Immature natural killer cell (primary cell): Measurements from ENCODE around the gene RNF157. TPM values are rescaled to one million over a fixed set of nuclear protein-coding genes. Genes with fewer than 3 reads are reported as not detected.
"Not testable (repeated sequence)": the region's sequence is repeated elsewhere in the genome, so short reads cannot be mapped to it uniquely, and the experiment has no call there.

Source experiments
- DNase-seq, 3 donors: peaks; one replicate each; pipeline ENCODE4 v3.0.0; 2022; ENCODE audit warnings: mixed read lengths in 1 of 3
- H3K27ac Mint-ChIP-seq, 6 donors: one replicate each; pipeline ENCODE4 v1.8.0; 2020; ENCODE audit warnings: mixed read lengths in 6 of 6, mild to moderate bottlenecking in 5 of 6, inconsistent platforms in 4 of 6, moderate library complexity in 3 of 6
- H3K27me3 Mint-ChIP-seq, 3 donors: one replicate each; pipeline ENCODE4 v1.8.0; 2020 to 2021; ENCODE audit warnings: low read depth in 3 of 3, mild to moderate bottlenecking in 3 of 3, mixed read lengths in 3 of 3, moderate library complexity in 3 of 3, inconsistent platforms in 1 of 3
- H3K36me3 Mint-ChIP-seq, 3 donors: one replicate each; pipeline ENCODE4 v1.8.0; 2020; ENCODE audit warnings: mixed read lengths in 3 of 3, inconsistent platforms in 2 of 3, mild to moderate bottlenecking in 2 of 3
- H3K4me1 Mint-ChIP-seq, 2 donors: one replicate each; pipeline ENCODE4 v1.8.0; 2020; ENCODE audit warnings: inconsistent platforms in 2 of 2, mild to moderate bottlenecking in 2 of 2, mixed read lengths in 2 of 2, moderate library complexity in 1 of 2
- H3K4me3 Mint-ChIP-seq, 5 donors: one replicate each; pipeline ENCODE4 v1.8.0; 2020; ENCODE audit warnings: mild to moderate bottlenecking in 5 of 5, mixed read lengths in 5 of 5, inconsistent platforms in 3 of 5, moderate library complexity in 3 of 5
- H3K9me3 Mint-ChIP-seq, 6 donors: one replicate each; pipeline ENCODE4 v1.8.0; 2020; ENCODE audit warnings: mild to moderate bottlenecking in 6 of 6, mixed read lengths in 6 of 6, inconsistent platforms in 4 of 6, moderate library complexity in 3 of 6
- polyA plus RNA-seq, 3 donors: library from polyadenylated mRNA; unstranded; fragments of 300-500 nt; fragmentation: Illumina TruSeq; gene quantifications; one replicate each; pipeline ENCODE4 v1.2.3, GENCODE V29; 2021

The RNF157 gene
- polyA plus RNA-seq, 3 donors from 2014 or later = 0.69 to 3.0 (median 1.2) TPM

- Mint-ChIP-seq H3K27me3 (peaks cover 10 to 21% (median 20%) of the 10 kb centered on the region in 3 donors), H3K36me3 (no peaks in the 10 kb centered on the region), H3K4me3 (no peak overlapping the region), H3K4me1 (peaks cover 26 to 30% of the 10 kb centered on the region in 2 donors), H3K9me3 (no peaks in the 10 kb centered on the region), H3K27ac (peak overlapping the region in 1 of 6 donors; percentile 56)
- DNase-seq = no peak
These were observed 34.0 kb upstream of the RNF157 start for GRCh38 chr17:76274112-76274956.

DNA sequence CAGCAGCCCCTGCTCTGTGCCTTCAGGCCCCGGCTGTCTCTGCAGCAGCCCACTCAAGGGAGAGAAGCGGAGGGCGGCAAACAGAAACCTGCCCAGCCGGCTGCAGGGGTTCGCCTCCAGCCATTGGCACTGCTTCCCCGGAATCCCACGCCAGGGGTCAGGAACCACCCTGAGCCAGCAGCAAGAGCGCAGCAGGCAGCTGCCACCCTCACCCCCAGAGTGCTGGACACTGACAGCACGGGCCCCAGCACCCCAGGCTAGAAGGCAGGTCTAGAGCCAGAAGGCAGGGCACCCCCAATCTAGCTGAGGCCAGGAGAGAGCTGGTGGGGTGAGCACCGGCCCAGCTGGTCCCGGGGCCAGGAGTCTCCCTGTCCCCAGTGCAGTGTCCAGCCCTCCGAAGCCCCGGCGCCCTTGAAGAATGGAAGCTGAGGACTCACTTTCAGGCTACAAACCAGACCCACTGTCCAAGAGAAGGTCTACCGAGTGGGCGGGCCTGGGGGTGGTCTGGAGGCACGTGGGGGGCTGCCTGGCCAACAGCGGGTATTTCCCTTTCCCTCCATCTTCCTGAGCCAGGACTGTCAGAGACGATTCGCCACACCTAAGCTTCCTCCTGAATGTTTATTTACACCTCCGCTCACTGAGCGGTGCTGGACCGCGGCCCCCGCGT lies 33.3 kb upstream of the RNF157 start:
- H3K4me3 Mint-ChIP-seq = peak overlapping the region in 2 of 5 donors; percentile 74 to 79
- peaks cover 17 to 24% (median 22%) of the 10 kb centered on the region in 3 donors for H3K27me3 Mint-ChIP-seq
- peaks cover 33 to 36% of the 10 kb centered on the region in 2 donors for H3K4me1 Mint-ChIP-seq
- H3K36me3 Mint-ChIP-seq = no peaks in the 10 kb centered on the region
- peak overlapping the region in 4 of 6 donors; percentile 81 to 90 (median 86) for H3K27ac Mint-ChIP-seq
- DNase-seq = no peak
- H3K9me3 Mint-ChIP-seq = no peaks in the 10 kb centered on the region

GRCh38 chr17:76272541-76273444 lies 32.5 kb upstream of the RNF157 start:
- Mint-ChIP-seq H3K4me1 (peaks cover 41 to 44% of the 10 kb centered on the region in 2 donors), H3K36me3 (no peaks in the 10 kb centered on the region), H3K9me3 (no peaks in the 10 kb centered on the region), H3K27ac (peak overlapping the region; percentile 77 to 94 (median 86)), H3K27me3 (peaks cover 22 to 25% (median 24%) of the 10 kb centered on the region in 3 donors), H3K4me3 (peak overlapping the region; percentile 74 to 86 (median 80))
- DNase-seq = peak in 2 of 3 donors; percentile 21 to 24

DNA sequence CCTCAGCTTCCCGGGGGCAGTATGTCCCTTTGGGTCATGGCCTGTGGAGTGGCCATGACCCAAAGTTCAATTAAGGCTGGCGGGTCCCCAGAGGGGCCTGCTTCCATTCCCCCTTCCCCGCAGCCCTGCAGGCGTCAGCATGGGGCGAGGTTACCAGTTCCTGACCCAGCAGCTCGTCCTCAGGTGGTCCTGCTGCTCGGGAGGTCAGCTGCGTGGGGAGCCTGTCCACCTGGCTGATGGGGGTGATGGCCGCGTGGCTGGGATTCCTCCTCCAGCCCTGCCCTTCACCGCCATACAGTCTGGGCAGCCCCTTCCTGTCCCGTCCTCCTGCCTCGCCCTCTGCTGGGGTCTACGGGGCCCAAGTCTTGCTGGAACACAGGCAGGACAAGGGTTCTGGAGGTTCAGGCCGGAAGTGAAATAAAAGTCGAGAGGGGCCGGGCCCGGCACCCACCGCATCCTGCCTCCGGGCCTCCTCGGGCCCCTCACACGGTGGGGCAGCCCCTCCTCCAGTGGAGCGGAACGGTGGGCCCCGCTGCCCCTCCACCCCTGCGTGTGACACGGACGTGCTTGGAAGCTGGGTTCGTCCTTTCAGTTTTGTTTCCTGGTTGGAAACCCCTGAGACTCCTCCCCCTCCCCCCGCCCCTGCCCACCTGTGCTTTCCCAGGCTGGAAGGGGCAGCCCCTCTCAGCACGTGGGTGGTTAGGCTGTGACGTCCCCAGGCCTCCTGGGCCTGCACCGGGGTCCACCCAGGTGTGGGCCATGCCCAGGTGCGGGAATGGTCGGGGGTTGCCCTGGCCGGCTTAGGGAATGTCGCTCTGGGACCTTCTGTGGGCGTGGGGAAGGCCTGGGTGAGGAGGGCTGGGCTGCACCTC lies 31.6 kb upstream of the RNF157 start:
- no peaks in the 10 kb centered on the region for H3K36me3 Mint-ChIP-seq
- no peaks in the 10 kb centered on the region for H3K9me3 Mint-ChIP-seq
- H3K27ac Mint-ChIP-seq = peak overlapping the region; percentile 77 to 94 (median 86)
- peak; percentile 70 to 72 (median 71) for DNase-seq
- H3K27me3 Mint-ChIP-seq = peaks cover 21 to 32% (median 28%) of the 10 kb centered on the region in 3 donors
- peaks cover 48 to 52% of the 10 kb centered on the region in 2 donors for H3K4me1 Mint-ChIP-seq
- H3K4me3 Mint-ChIP-seq = peak overlapping the region; percentile 74 to 80 (median 79)

DNA sequence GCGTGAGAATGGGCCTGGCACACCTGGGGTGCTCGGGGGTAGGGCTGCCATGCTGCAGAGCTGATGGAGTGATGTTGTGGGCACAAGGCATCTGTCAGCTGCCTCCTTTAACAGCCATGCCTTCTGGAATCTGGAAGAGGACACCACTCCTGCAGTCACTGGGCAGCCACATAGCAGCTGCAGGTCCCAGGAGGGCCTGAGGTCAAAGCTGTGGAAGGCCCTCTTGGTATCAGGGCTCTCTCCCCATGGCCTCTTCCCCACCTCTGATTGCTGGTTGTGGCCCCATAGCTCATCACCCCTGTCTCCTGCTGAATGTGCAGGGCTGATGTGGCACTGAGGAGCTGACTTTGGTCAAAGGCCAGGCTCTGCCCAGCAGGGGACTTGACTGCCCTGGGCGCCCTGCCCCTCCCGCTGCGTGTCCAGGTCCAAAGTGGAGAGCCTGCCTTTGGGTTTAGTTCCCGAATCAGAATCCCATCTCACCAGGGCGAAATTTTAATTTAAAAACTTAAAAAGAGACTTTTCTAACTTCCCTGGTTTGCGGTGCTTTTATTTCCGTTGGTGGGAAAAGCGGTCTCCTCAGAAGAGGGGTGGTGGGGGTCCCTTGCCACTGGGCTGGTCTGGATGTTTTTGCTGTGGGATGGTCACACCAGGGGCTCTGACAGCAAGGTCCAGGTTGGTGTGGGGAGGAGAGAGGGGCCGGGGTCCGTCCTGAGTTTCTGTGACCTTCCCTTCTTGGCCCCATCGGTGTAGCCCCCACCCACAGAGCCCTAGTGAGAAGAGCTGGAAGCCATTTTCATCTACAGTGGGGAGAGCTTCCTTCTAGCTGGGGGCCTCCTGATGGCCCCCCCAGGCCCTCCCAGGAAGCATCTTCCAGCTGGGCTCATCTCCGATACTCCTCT lies 30.7 kb upstream of the RNF157 start:
- peaks cover 55 to 57% of the 10 kb centered on the region in 2 donors for H3K4me1 Mint-ChIP-seq
- H3K27ac Mint-ChIP-seq = peak overlapping the region; percentile 66 to 90 (median 78)
- DNase-seq = peak in 1 of 3 donors; percentile 21
- peak overlapping the region; percentile 64 to 80 (median 79) for H3K4me3 Mint-ChIP-seq
- no peaks in the 10 kb centered on the region for H3K36me3 Mint-ChIP-seq
- H3K27me3 Mint-ChIP-seq = peaks cover 28 to 36% (median 35%) of the 10 kb centered on the region in 3 donors
- H3K9me3 Mint-ChIP-seq = no peaks in the 10 kb centered on the region

DNA sequence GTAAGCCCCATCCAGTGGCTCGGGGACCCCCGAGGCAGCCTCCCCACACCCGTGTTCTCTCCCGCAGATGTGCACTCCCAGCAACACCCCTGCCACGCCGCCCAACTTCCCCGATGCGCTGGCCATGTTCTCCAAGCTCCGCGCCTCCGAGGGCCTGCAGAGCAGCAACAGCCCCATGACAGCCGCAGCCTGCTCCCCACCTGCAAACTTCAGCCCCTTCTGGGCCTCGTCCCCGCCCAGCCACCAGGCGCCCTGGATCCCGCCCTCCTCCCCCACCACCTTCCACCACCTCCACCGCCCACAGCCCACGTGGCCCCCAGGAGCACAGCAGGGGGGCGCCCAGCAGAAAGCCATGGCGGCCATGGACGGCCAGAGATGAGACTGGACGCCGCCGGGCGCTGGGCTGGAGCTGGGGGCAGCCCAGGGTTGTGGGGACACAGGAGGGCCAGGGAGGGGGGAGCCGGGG lies 29.9 kb upstream of the RNF157 start:
- Mint-ChIP-seq H3K36me3 (no peaks in the 10 kb centered on the region), H3K27ac (peak overlapping the region in 5 of 6 donors; percentile 75 to 89 (median 84)), H3K27me3 (peaks cover 30 to 39% (median 36%) of the 10 kb centered on the region in 3 donors), H3K4me3 (peak overlapping the region in 4 of 5 donors; percentile 33 to 64 (median 61)), H3K9me3 (no peaks in the 10 kb centered on the region), H3K4me1 (peaks cover 55 to 57% of the 10 kb centered on the region in 2 donors)
- peak in 1 of 3 donors; percentile 17 for DNase-seq

DNA sequence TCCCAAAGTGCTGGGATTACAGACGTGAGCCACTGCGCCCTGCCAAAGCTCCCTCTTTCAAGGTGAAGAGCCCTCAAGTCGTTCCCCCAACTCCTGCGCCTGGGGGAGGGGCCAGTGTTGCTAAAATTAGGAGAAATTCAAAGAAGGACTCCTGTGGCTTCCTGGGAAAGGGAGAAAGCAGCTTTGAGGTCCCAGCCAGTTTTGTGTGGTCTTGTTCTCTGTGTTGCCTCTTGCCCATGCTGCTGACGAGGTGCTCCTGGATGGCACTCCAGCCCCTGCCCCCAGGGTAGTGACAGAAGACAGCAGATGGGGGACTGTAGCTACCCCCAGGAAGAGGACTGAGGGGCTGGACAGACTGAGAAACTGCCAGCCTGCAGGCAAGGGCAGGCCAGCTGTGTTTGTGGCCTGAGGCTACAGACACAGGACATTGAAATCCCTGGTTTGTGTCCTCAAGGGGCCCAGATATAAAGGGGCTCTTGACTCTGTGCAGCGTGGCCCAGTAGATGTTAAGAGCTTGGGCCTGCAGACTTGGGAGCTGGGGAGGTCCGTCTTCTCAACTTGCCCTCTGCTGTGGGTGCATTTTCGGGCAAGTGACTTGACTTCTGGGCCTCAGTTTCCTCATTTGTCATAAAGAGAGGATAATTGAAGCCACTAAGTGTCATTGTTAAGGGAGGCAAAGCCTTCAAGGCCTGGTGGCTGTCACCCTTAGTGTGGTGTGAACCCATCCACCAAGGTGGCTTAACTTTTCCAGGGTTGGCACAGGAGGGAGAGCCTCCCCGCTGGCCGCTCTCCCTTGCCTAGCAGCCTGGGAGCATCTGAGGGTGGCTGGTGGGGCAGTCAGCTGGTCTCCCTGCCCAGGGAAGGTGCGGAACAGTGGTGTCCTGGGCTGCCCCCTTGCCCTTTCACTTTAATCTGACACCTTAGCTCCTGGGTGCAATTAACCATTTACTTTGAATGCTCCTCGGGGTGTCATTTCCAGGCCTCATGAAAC lies 29.0 kb upstream of the RNF157 start:
- H3K4me3 Mint-ChIP-seq = peak overlapping the region; percentile 49 to 89 (median 63)
- peak in 2 of 3 donors; percentile 12 to 19 for DNase-seq
- H3K9me3 Mint-ChIP-seq = no peaks in the 10 kb centered on the region
- H3K27ac Mint-ChIP-seq = peak overlapping the region; percentile 84 to 94 (median 89)
- peaks cover 61 to 63% of the 10 kb centered on the region in 2 donors for H3K4me1 Mint-ChIP-seq
- no peaks in the 10 kb centered on the region for H3K36me3 Mint-ChIP-seq
- peaks cover 36 to 46% (median 41%) of the 10 kb centered on the region in 3 donors for H3K27me3 Mint-ChIP-seq

DNA sequence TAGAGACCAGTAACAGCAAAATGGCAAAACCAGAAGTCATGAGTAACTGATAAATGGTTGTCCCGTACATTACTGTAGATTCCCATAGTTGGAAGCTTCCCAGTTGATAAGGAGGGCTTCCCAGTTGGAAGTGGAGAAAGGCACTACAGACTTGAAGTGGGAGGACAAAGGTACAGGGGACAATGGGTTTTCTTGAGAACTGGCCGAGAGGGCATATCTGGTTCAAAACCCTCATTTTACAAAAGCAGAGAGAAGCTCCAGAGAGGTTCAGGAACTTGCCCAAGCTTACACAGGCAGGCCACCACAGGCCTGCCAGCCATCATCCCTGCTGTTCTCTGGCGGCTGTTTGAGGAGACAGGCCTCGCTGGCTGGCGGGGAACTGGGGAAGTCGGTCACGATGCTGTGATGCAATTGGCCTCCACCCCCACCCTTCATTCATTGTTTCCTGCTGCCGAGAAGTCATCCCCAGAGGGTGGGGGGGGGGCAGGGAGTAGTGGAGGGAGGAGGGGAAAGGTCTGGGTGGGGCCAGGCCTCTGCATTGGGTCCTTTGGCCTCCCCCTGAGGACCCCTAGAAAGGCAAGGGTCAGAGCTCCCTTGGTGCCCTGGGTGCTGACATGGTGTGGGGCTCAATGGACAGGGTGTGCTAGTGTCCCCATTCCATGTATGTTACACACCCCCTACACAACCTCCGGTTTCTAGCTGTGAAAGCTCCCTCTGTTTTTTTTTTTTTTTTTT lies 27.9 kb upstream of the RNF157 start:
- DNase-seq = peak in 2 of 3 donors; percentile 58

DNA sequence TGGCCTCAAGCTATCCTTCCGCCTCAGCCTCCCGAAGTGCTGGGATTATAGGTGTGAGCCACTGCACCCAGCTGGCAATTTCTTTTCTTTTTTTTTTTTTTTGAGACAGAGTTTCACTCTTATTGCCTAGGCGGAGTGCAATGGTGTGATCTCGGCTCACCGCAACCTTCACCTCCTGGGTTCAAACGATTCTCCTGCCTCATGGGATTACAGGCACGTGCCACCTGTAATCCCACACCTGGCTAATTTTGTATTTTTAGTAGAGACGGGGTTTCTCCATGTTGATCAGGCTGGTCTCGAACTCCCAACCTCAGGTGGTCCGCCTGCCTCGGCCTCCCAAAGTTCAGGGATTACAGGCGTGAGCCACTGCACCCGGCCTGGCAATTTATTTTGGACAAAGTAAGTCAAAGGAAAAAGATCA lies 27.3 kb upstream of the RNF157 start:
- H3K4me1 Mint-ChIP-seq = peaks cover 71 to 72% of the 10 kb centered on the region in 2 donors
- peak overlapping the region; percentile 81 to 90 (median 88) for H3K4me3 Mint-ChIP-seq
- H3K27me3 Mint-ChIP-seq = peaks cover 30 to 48% (median 43%) of the 10 kb centered on the region in 3 donors
- not testable (repeated sequence) for H3K9me3 Mint-ChIP-seq, H3K36me3 Mint-ChIP-seq
- H3K27ac Mint-ChIP-seq = peak overlapping the region; percentile 89 to 94 (median 92)
- DNase-seq = peak in 2 of 3 donors; percentile 31 to 40

More for the DNA sequence above, 27.9 kb upstream of the RNF157 start:
- no peaks in the 10 kb centered on the region for H3K9me3 Mint-ChIP-seq
- H3K4me1 Mint-ChIP-seq = peaks cover 71 to 72% of the 10 kb centered on the region in 2 donors
- H3K4me3 Mint-ChIP-seq = peak overlapping the region; percentile 81 to 90 (median 88)
- H3K27ac Mint-ChIP-seq = peak overlapping the region; percentile 89 to 94 (median 92)
- peaks cover 33 to 47% (median 46%) of the 10 kb centered on the region in 3 donors for H3K27me3 Mint-ChIP-seq
- H3K36me3 Mint-ChIP-seq = no peaks in the 10 kb centered on the region

DNA sequence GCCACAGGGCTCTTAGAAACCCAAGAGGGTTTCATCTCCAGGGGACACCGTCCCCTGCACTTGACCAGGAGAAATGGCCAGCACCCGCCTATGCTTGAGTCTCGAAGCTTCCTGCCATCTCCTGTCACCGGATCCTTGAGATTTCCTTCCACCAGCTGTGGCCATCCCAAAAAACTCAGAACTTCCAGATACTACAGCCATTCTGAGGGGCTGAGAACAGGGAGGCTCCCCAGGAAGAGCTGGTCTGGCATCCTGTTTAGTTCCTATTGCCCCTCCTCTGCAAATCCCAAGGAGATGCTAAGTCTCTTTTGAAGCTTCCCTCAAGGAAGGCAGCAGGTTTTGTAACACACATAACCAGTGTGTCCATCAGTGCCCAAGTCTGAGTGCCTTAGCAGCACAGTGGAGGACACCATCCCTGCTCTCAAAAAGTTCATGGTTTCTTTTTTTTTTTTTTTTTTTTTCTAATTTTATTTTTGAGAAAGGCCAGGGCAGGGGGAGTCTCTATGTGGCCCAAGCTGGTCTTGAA lies 26.8 kb upstream of the RNF157 start:
- Mint-ChIP-seq H3K4me1 (peaks cover 73 to 76% of the 10 kb centered on the region in 2 donors), H3K9me3 (no peaks in the 10 kb centered on the region)
- DNase-seq = no peak

More for the DNA sequence above, 26.8 kb upstream of the RNF157 start:
- H3K27ac Mint-ChIP-seq = peak overlapping the region; percentile 86 to 94 (median 88)
- peaks cover 26 to 47% (median 40%) of the 10 kb centered on the region in 3 donors for H3K27me3 Mint-ChIP-seq
- H3K36me3 Mint-ChIP-seq = no peaks in the 10 kb centered on the region
- H3K4me3 Mint-ChIP-seq = peak overlapping the region; percentile 87 to 90 (median 89)
